Stimulated activated CD8-positive, alpha-beta memory T cell treated with anti-CD3 and anti-CD28 coated beads, Interleukin-15, amount 100 ng/mL, for 4 hours (primary cell): ENCODE measurements around the gene QSER1.
"Not testable (repeated sequence)": the region's sequence is repeated elsewhere in the genome, so short reads cannot be mapped to it uniquely, and the experiment has no call there.

ENCODE experiments used
- DNase-seq, 2 donors: peaks; one replicate each; pipeline ENCODE4 v3.0.0-alpha.2; 2020; ENCODE audit warnings: low read depth in 2 of 2

The QSER1 gene

GRCh38 chr11:32892355-32893092 lies at the start of gene QSER1:
TSS of gene QSER1 (plus strand) at chr11:32892811. CDS start at chr11:32893126, 315 bp downstream.
- peak; percentile 32 to 54 for DNase-seq

- no peak for DNase-seq
These were observed 49.1 kb upstream of the QSER1 start for GRCh38 chr11:32843544-32843943.

GRCh38 chr11:32847511-32847910 lies 45.1 kb upstream of the QSER1 start:
- no peak for DNase-seq

GRCh38 chr11:32849761-32850160 lies 42.9 kb upstream of the QSER1 start:
- DNase-seq = no peak

GRCh38 chr11:32851251-32851650 lies 41.4 kb upstream of the QSER1 start:
- DNase-seq = no peak

GRCh38 chr11:32852207-32852606 lies 40.4 kb upstream of the QSER1 start:
- DNase-seq = no peak

- no peak for DNase-seq
These were observed 37.0 kb upstream of the QSER1 start for GRCh38 chr11:32855601-32856000.

GRCh38 chr11:32858731-32859130 lies 33.9 kb upstream of the QSER1 start:
- no peak for DNase-seq

GRCh38 chr11:32861850-32862577 lies 30.6 kb upstream of the QSER1 start:
- no peak for DNase-seq

GRCh38 chr11:32864555-32864954 lies 28.1 kb upstream of the QSER1 start:
- no peak for DNase-seq

- not testable (repeated sequence) for DNase-seq
These were observed 23.9 kb upstream of the QSER1 start for GRCh38 chr11:32868752-32869151.

- no peak for DNase-seq
These were observed 21.9 kb upstream of the QSER1 start for GRCh38 chr11:32870676-32871075.

GRCh38 chr11:32874132-32874531 lies 18.5 kb upstream of the QSER1 start:
- no peak for DNase-seq

GRCh38 chr11:32881286-32881685 lies 11.3 kb upstream of the QSER1 start:
- no peak for DNase-seq

- DNase-seq = no peak
These were observed 9.2 kb upstream of the QSER1 start for GRCh38 chr11:32883421-32883820.

GRCh38 chr11:32884023-32884422 lies 8.6 kb upstream of the QSER1 start:
- DNase-seq = no peak

- no peak for DNase-seq
These were observed 7.7 kb upstream of the QSER1 start for GRCh38 chr11:32884770-32885384.

GRCh38 chr11:32885556-32885955 lies 7.1 kb upstream of the QSER1 start:
- no peak for DNase-seq

GRCh38 chr11:32886180-32886579 lies 6.4 kb upstream of the QSER1 start:
- DNase-seq = no peak

GRCh38 chr11:32887707-32888383 lies 4.8 kb upstream of the QSER1 start:
- DNase-seq = not testable (repeated sequence)

- not testable (repeated sequence) for DNase-seq
These were observed 4.3 kb upstream of the QSER1 start for GRCh38 chr11:32888384-32888710.

- DNase-seq = no peak
These were observed 3.8 kb upstream of the QSER1 start for GRCh38 chr11:32888805-32889204.
